EH (cell line): ENCODE results near the gene ARHGAP28.

ENCODE experiments used
- DNase-seq: peaks from one replicate; pipeline ENCODE4 v3.0.0-alpha.2; 2015; ENCODE audit warnings: low read depth

The ARHGAP28 gene, protein sequence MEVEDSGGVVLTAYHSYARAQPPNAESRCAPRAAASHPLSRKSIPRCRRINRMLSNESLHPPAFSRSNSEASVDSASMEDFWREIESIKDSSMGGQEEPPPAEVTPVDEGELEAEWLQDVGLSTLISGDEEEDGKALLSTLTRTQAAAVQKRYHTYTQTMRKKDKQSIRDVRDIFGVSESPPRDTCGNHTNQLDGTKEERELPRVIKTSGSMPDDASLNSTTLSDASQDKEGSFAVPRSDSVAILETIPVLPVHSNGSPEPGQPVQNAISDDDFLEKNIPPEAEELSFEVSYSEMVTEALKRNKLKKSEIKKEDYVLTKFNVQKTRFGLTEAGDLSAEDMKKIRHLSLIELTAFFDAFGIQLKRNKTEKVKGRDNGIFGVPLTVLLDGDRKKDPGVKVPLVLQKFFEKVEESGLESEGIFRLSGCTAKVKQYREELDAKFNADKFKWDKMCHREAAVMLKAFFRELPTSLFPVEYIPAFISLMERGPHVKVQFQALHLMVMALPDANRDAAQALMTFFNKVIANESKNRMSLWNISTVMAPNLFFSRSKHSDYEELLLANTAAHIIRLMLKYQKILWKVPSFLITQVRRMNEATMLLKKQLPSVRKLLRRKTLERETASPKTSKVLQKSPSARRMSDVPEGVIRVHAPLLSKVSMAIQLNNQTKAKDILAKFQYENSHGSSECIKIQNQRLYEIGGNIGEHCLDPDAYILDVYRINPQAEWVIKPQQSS

DNA sequence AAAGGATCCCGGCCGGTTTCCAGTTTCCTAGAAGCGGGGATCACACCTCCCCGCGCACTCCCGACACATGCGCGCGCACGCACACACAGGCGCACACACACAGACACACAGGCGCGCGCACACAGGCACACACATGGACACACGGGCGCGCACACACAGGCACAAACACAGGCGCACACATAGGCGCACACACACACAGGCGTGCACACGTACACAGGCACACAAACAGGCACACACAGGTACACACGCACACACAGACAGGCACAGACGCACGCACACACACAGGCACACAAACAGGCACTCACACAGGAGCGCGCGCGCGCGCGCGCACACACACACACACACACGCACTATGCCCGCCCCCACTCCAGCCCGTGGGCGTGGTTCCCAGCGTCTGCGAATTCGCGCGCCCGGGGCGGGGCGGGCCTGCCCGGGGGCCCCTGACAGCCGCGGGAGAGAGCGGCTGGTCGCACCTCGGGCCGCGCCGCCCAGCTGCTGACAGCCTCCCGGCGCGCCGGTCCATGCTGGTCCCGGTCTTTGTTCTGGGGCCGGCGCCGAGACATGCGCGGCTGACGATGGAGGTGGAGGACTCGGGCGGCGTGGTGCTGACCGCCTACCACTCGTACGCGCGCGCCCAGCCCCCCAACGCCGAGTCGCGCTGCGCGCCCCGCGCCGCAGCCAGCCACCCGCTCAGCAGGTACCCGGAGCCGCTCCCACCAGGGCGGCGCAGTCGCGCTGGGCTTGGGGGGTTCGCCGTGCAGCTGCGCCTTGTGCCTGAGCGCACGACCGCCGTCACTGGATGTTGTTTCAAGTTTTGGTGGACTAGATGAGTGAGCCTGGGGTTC, at the start of gene ARHGAP28:
TSS of gene ARHGAP28 (plus strand) at position 470 of the 845 bp plus-strand sequence. CDS start at position 576, 106 bp downstream.
- DNase-seq, result peak; percentile 86

DNA sequence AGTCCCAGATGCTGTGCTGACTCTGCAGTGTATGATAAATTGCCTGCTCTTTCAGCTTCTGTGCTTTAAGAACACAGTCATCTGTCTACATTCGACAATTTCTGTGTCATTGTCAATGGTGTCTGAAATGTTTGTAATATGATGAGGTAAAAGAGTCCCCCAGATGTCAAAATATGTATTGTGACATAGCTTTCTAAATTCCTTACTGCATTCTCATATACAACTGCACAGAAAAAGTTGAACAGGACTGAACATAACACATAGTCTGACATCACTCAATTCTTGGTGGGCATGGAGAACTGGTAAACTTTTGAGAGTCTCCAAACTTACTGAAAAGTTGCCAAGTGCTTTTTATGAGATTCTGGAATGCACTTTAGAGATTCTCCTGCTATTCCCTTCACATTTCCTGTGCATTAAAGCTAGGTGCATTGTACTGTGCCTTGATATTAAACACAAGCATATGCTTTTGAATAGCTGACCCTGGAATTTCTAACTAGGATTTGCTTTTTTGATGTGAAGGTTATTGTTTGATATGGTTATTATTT, 48.1 kb upstream of the ARHGAP28 start:
- peak; percentile 3 for DNase-seq

DNA sequence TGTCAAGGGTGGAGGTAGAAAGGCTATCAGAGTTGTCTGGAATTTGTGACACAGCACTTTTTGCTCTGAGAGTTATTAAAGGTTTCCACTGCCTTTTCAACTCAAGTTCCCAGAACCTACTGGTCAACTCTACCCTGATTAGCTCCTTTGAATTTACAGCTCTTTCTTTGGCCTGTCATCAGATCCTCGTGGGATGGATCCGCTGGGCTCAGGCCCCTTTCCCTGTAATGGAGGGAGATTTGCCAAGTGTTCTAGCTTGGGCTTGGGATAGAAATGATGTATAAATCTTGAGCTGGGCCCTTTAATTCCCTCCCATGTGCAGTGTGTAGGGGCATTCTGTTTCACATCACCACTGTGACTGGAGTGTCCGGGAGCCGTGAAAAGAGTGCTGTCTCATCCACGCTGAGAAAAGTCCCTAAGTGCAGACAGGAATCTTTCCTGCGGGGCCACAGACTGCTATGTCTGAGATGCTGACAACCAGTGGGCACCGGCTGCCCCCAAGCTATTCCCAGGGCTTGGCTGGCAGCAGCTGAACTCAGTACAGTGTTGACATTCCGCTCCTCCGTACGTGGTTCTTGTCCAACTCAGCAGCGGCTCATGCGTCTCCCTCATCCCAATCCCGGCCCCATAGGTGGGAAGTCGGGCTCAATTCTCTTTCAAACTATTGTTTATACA, 46.9 kb upstream of the ARHGAP28 start:
- DNase-seq, result no peak

DNA sequence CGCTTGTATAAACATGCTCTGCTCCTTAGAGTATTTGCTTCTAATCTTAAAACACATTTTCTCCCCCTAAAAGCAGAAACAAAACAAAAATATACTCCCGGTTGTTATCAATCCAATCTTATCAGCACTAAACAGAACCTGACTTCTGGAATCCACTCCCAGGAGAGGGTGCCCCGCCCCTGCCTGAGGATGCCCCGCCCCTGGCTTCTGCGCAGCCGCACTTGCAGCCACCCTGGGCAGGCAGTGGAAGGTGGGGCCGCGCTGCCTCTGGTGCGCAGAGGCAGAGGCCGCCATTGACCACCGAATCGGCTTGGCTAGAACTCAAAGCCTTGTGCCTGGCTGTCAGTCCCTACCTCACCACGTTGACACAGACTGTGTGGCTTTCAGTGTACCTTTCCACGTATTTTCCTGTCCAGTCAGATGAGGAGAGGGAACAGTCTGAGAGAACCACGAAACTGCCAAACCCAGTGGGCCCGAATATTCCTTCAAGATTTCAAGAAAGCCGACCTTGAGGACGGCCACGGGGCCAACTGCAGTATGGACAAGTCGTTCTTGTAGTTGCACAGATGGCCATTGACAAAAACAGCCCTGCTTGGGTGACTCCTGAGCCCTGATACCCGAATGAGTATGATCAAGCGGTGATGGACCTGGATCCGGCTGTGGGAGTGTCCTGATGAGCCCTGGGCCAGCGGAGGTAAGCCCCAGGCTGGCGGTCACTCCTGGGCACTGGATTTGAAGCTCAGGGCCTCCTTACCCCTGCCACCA, 46.2 kb upstream of the ARHGAP28 start:
- DNase-seq, result no peak

DNA sequence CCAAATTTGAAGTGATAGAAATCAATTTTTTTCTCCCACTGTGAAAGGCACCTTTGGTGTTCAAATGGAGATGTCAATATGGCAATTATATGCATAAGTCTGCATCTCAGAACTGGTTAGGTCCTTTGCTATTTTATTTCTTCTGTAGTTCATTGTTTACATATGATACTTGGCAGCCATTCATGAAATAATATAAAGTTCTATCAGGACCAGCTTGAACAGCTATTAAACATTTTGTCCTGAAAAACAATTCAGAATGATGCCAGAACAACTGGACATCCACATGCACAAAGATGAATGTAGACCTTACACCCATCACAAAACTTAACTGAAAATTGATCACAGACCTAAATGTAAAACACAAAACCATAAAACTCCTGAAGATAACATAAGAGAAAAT, 41.8 kb upstream of the ARHGAP28 start:
- DNase-seq, result no peak

DNA sequence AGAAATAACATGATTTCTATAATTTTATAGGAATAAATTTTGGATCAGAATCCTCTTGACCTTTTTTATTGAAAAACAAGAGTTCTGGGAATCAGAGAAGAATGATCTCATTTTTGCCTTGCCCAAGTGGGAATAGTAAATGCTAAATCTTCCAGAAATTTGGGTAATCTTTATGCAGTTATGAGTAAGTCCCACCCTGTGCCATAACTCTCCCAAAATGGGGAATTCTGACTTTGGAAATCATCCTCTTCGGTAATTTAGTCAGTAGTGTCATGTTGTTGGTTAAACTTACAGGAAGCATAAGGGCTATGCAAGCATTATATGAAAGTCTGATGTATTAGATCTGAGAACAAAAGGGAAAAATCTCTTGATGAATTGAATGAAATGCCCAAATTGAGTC, 20.6 kb upstream of the ARHGAP28 start:
- no peak for DNase-seq

DNA sequence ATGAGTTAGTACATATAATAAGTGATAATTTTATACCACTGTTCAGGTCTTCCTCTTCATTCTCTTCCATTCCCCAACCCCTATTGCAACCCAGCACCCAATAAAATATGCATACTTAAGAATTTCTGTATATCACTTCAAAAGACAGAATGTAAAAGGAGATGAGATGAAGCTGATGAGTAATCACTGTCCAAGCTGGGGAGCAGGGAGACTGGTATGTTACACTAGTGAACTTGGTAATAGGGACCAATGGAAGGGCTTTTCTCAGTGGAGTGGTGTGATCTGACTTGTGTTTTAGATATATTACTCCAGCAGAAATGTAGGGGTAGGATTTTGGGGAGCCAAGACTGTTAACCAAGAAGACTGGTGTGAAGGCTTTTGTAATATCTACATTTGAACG, 18.0 kb upstream of the ARHGAP28 start:
- peak; percentile 13 for DNase-seq

DNA sequence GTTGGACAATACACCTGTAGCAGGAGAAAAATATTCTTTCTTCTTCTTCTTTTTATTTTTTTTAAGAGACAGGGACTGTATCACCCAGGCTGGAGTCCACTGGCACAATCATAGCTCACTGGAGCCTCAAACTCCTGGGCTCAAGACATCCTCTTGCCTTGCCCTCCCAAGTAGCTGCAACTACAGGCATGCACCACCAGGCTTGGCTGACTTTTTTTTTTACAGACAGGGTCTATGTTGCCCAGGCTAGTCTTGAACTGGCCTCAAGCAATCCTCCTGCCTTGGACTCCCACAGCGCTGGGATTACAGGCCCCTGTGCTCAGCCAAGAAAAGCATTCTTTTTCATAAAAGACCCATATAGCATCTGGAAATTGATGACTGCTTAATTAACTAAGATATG, 17.1 kb upstream of the ARHGAP28 start:
- DNase-seq, result no peak

DNA sequence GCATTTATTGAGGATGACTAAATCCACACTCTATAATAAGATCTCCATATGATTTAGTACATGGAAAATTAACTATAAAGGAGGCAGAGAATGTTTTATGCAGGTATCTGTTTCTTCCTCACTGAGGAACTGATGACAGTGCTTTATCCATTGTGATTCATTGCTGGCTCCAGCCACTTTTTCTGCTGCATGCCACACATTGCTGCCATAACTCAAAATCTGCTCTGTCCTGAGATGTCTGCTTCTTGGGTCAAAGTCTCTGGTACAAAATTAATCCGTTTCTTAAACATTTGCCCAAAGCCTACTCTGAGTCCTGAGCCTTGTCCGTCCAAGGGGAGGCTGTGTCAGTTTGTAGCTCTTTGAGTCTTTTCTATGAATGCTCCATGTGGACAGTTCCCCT, 15.5 kb upstream of the ARHGAP28 start:
- DNase-seq, result peak; percentile 44

DNA sequence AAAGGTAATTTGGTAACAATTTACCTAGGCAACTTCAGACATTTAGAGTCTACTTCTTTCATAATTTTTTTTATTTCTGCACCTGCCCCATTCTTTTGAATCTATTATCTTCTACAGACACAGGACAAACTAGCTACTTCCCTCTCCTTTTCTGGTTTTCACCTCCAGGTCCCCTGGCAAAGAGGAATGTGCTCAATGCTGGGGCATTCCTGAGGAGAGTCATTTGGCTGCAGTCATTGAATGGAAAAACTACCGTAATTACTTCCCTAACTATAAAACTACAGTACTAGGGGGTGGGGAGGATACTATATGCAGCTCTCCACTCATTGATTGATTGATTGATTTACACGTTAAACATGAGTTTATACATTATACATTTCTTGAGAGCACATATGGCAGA, 11.2 kb upstream of the ARHGAP28 start:
- DNase-seq, result no peak

DNA sequence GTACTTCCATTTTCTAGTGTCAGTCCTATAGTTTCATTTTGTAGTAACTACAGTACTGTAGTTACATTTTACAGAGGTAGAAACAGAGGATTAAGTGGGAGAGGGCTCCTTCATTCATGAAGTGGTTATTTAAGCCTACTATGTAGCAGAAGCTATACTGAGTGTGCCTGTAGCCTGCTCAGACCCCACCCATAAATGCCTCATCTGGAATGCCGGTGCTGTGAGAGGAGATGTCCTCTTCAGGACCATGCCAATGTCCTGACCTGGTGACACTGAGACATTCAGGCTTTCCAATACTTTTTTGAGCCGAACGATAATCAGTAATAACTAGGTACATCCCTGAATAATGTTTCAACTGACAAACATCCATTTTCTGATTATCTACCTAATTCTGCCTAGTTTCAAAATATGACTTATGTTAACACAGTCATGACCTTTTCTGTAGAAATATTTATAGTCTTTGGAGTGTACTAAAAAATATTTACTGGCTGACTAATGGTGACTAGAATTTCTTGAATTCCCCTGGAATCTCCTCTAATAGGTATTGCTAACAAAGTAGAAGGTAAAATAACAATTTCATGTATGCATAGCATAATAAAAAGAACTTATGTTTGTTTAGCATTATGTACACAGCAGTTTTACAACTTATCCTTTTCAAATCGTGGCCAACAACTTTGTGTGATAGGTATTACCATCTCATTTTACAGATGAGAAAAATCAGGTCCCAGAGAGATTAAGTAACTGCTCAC, 10.2 kb upstream of the ARHGAP28 start:
- DNase-seq, result peak; percentile 21

DNA sequence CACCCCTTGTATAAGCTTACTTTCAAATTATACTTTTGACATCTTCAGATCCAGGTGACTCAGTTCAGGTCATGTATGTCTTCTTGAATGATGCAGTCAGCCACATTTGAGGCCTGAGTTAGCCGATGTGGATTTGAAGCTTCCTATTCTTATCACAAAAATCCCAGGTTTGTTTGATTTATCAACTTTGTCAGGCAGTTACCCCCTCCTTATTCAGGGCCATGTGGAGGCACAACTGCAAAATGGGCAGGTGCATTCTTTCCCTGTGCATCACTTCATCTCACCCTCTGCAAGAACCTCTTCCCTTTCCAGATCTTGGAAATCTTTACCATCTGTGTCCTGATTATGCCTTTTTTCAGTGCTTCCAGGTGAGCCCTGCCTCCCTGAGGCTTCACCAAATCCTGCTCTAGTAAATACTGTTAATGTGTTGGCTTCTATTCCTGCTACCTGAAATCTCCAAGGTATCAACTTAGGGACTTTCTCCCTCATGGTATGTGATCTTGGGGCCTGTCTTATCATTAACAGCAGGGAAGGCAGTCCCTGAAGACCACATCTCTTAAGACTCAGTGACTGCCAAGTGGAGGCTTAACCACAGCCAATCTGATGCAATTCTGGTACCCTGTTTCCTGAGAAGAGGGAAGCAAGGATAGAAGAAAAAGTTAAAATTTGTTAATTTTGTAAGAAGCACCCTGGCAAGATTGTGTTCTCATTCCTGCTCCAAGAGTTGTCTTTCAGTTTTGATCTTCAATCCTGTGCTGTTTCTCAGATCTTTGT, 9.4 kb upstream of the ARHGAP28 start:
- no peak for DNase-seq

DNA sequence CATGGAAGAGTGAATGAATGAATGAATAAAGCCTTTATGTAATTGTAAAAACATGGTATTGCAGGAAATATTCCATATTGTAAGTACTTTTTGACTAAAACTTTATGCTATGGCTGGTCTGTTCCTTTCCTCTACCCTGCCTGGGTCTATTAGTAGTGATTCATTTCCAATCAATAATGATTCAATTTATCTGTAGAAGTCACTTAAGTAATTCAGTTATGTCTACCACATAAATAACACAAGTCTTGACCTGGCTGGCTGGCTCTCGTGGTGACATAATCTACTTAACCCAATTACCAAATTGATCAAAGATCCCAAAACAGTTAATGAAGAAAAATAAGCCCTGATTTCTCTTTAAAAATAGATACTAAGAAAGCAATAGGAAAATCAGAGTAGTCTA, 7.8 kb upstream of the ARHGAP28 start:
- DNase-seq, result no peak

DNA sequence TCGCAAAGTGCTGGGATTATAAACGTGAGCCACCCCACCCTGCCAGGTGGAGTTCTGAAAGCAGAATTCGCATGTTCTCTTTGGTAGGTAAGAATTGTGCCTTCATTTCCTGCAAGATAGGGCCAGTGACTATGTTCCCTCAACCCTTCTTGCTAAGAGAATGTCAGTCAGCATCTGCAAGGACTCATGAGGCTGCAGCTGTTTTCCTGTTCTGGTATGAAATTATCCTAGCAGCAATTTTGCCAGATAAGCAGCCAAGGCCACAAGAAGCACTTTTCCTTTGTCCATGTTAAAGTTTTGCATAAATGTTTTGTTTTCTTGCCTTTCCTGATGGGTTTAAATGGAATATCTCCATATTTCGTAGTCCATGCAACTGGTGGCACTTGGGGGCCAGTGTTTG, 6.8 kb upstream of the ARHGAP28 start:
- no peak for DNase-seq

DNA sequence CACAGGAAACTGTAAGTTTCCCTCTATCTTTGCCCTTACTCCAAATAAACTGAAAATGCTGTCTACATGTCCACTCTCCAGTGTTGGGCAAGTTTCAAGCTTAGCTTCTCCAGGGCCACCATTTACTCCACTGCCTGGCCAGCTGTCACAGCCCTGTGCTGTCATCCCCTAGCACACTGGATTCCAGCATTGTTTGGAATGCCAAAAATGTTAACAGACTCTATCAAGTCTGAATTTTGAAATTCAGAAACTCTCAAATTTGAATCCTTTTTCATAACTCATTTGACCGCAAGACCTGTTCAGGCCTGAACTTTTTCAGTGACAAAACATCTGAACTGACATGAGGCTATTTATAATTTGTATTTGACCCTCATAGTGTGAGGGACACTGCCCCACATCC, 5.2 kb upstream of the ARHGAP28 start:
- DNase-seq, result no peak

DNA sequence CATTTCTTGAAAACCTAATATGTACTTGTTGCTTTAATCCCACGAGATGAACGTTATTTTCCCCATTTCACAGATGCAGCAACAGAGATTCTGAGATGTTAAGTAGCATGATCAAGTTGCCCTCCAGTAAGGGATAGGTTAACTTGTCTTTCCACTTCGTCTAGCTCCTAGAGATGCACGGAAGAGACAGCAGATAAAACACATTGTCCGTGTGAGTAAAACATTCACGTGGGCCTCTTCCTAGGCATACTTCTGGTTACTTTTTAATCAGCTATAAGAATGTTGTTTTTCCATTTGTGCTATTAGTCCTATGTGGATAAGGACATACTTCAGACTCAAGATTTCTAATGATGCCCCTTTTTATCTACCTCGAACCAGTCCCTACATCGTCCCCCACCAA, 1.2 kb upstream of the ARHGAP28 start:
- no peak for DNase-seq

DNA sequence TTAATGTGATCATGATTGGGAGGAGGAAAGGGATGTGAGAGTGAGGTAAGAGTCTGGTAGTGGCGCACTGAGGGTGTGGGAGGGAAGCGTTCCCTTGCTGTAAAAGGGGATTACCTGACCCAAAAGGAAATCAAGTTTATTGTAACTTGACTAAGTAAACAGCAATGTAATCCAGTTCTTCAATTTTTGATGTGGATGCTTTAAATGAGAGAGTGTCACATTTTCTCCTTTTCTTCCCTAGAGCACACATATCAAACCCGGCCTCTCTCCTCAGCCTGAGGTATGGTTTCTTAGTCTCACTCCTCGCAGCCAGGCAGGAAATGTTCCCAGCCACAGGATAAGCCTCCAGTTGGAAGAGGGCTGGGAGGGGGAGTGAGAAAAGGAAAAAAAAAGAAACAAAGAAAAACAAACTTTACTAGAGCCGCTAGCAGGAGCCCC, 688 bp upstream of the ARHGAP28 start:
- DNase-seq, result no peak

DNA sequence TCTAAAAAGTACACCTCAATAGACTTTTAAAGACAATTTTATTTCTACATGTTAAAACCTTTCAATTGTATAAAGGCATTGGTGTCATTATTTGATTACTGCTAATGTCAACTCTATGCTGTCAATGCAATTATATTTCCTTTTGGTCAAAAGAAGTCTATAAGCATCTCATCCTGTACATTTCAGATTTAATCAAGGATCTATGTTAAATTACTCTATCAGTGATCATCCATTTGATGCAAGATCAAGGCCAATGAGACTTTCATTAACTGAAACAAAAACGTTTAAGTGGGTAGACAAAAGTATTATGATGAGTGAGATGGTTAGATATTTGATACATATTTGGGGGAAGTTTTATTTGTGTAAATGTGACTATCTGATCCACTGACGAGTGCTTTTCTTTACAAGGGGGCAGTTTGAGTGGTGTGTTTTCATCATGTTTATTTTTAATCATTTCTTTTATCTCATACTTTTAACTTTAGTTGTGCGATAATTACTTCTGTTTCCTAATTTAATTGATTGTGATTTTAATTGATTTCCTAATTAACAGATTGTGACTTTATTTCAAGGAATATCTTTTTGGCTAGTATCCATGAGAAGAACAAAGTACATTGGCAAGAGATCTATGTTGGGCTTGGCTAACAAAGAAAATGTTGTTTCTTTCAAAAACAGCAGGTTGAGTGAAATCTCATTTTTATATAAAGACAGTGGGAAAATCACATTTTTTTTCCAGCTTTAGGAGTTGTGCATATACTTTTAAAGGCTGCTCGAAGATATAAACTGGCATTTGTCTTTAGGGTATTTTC, 1.1 kb downstream of the ARHGAP28 start:
- DNase-seq, result no peak

DNA sequence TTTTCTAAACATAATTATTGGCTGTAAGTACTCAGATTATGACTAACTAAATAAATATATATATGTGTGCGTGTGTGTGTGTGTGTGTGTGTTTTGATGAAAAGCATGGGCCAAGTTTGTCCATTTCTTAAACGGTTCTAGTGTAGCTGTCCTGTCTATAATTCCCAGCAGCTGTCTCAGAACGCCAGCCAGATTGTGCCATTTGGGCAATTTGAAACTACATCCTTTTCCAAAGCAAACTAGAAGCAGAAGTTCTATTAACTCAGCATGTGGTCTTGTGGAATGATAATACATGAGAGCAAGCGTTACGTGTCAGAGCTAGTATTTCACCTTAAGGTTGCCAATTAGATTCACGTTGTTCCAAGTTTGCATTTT, 1.7 kb downstream of the ARHGAP28 start:
- peak; percentile 84 for DNase-seq
